SJSA1 (cell line): ENCODE measurements around the gene GTF2A2. TPM values are rescaled to one million over a fixed set of nuclear protein-coding genes. Genes with fewer than 3 reads are reported as not detected.
A peak's percentile ranks its signal among the peaks of the same experiment; 100 is the strongest.
"Not testable (repeated sequence)": the region's sequence is repeated elsewhere in the genome, so short reads cannot be mapped to it uniquely, and the experiment has no call there.

Experiments used
- DNase-seq, 2 experiments: peaks; one replicate each; pipeline ENCODE4 v3.0.0-alpha.2; 2015 to 2020; ENCODE audit warnings: low spot score in 2 of 2, low read depth in 1 of 2
- H3K27ac ChIP-seq: fragments of 250-450 bp; sonication (Bioruptor Pico); 2 replicates; pipeline ENCODE4 v1.5.1; 2020; ENCODE audit warnings: mild to moderate bottlenecking, moderate library complexity
- H3K27me3 ChIP-seq: fragments of 250-450 bp; sonication (Bioruptor Pico); replicated peaks from 2 replicates; pipeline ENCODE4 v1.5.1; 2020; ENCODE audit warnings: mild to moderate bottlenecking, moderate library complexity
- H3K36me3 ChIP-seq: fragments of 250-450 bp; sonication (Bioruptor Pico); 2 replicates; pipeline ENCODE4 v1.5.1; 2020; ENCODE audit warnings: mild to moderate bottlenecking
- H3K4me1 ChIP-seq: fragments of 250-450 bp; sonication (Bioruptor Pico); replicated peaks from 2 replicates; pipeline ENCODE4 v1.6.1; 2021; ENCODE audit warnings: mild to moderate bottlenecking
- H3K4me3 ChIP-seq: fragments of 250-450 bp; sonication (Bioruptor Pico); 2 replicates; pipeline ENCODE4 v1.5.1; 2020; ENCODE audit warnings: mild to moderate bottlenecking
- H3K9me3 ChIP-seq: fragments of 250-450 bp; sonication (Bioruptor Pico); replicated peaks from 2 replicates; pipeline ENCODE4 v1.5.1; 2020; ENCODE audit warnings: mild to moderate bottlenecking
- total RNA-seq: library from RNA; depleted of rRNA; stranded (reverse); fragments of >200 nt; shearing (Covaris generic); gene quantifications from 2 replicates; pipeline ENCODE4 v1.2.3, GENCODE V29; 2014

The GTF2A2 gene
- total RNA-seq, 1 experiment from 2014 or later, result 111 TPM

DNA sequence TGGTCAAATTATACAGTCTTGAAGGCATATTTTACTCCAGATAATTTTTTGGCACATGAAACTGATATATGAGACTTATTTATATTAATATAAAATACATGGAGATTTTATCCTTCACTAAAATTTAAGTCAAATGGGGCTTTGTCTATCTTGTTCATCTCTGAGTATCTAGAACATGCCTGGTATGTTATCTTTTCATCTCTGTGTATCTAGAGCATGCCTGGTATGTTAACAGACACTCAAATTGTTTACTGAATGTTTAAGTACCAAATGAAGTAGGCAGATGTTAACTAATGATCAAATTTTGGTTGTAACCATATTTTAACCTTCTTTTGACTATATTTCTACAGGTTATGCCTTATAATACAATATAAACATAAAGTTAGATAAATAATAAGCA lies 7.7 kb downstream of the GTF2A2 start:
- no peak for DNase-seq
- H3K36me3 ChIP-seq, result peaks cover 94% of the 10 kb centered on the region
- H3K9me3 ChIP-seq, result no peaks in the 10 kb centered on the region
- peaks cover 6% of the 10 kb centered on the region for H3K4me1 ChIP-seq
- no peak overlapping the region for H3K27ac ChIP-seq
- H3K27me3 ChIP-seq, result no peaks in the 10 kb centered on the region
- no peak overlapping the region for H3K4me3 ChIP-seq

DNA sequence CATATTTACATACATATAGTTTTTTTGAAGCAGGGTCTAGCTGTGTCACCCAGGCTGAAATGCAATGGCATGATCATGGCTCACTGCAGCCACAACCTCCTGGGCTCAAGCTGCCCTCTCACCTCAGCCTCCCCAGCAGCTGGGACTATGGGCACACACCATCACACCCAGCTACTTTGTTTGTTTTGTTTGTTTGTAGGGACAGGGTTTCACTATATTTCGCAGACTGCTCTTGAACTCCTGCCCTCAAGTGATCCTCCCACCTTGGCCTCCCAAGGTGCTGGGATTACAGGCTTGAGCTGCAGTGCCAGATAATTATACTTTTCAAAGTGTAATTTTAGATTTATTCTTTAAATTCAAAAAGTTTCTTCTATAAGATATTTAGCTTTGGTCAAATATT lies 10.2 kb downstream of the GTF2A2 start:
- no peak for DNase-seq
- Histone ChIP-seq H3K4me1 (peaks cover 6% of the 10 kb centered on the region), H3K4me3 (no peak overlapping the region), H3K36me3 (peaks cover 86% of the 10 kb centered on the region), H3K9me3 (no peaks in the 10 kb centered on the region), H3K27ac (no peak overlapping the region), H3K27me3 (no peaks in the 10 kb centered on the region)

DNA sequence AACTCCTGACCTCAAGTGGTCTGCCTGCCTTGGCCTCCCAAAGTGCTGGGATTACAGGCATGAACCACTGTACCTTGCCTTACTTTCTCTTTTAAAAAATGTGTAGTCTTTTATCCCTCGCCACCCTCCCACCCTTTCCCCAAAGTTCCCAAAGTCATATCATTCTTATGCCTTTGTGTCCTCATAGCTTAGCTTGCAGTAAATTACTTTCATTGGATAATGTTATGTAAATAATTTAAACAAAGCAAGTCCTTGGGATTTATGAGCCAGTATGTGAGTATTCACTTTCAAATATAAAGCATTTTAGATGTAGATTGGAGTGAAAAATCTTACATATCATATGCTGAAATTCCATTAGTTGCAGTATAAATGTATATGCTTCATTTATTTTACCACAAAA lies 11.0 kb downstream of the GTF2A2 start:
- Histone ChIP-seq H3K4me1 (peaks cover 6% of the 10 kb centered on the region), H3K27ac (no peak overlapping the region), H3K4me3 (no peak overlapping the region), H3K9me3 (no peaks in the 10 kb centered on the region), H3K36me3 (peaks cover 84% of the 10 kb centered on the region), H3K27me3 (no peaks in the 10 kb centered on the region)
- no peak for DNase-seq

DNA sequence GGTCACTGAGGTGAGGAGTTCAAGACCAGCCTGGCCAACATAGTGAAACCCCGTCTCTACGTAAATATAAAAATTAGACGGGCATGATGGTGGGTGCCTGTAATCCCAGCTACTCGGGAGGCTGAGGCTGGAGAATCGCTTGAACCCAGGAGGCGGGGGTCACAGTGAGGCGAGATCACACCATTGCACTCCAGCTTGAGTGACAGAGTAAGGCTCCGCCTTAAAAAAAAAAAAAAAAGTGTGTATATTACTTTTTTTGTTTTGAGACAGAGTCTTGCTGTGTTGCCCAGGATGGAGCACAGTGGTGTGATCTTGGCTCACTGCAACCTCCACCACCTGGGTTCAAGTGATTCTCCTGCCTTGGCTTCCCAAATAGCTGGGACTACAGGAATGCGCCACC lies 11.5 kb downstream of the GTF2A2 start:
- DNase-seq, H3K27me3 ChIP-seq, H3K27ac ChIP-seq, H3K4me3 ChIP-seq, H3K9me3 ChIP-seq, H3K4me1 ChIP-seq: not testable (repeated sequence)
- H3K36me3 ChIP-seq, result peaks cover 81% of the 10 kb centered on the region

DNA sequence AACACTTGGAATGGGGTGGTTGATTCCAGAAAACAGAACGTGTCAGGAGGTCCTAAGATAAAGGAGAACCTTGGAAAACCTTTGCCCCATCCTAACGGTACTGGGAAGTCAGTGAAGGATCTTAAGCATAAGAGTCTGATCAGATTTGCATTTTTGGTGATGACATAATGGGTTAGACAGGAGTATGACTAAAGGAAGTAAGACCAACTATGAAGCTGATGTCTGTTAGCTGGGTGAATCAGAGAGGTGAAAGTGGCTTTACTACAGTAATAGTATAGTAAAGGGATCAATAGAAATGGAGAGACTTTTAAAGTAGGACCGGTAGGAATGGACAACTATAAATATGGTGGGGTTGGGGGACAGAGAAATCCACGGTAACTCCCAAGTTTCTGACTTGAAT lies 12.6 kb downstream of the GTF2A2 start:
- H3K4me3 ChIP-seq, result no peak overlapping the region
- peaks cover 79% of the 10 kb centered on the region for H3K36me3 ChIP-seq
- DNase-seq, result no peak
- no peak overlapping the region for H3K27ac ChIP-seq
- no peaks in the 10 kb centered on the region for H3K27me3 ChIP-seq
- H3K4me1 ChIP-seq, result peaks cover 1% of the 10 kb centered on the region
- no peaks in the 10 kb centered on the region for H3K9me3 ChIP-seq

DNA sequence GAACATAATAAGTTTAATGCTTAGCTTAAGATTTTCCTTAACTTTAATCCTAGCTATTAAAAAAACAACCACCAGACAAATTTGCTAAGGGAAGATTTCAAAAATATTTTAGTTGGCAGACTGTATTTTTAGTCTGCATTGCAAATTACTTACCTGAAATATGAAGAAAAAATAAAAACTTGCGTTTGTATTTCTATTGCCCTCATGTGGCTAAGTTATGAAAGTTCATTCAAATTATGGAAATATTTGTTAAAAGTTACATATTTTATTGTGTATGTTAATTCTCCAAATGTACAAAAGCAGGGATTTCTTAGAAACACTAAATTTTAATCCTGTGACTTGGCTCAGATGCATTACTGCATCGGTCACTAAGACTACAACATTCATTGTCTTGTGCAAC lies 15.0 kb downstream of the GTF2A2 start:
- Histone ChIP-seq H3K27ac (no peak overlapping the region), H3K36me3 (peaks cover 76% of the 10 kb centered on the region), H3K4me1 (no peaks in the 10 kb centered on the region), H3K9me3 (no peaks in the 10 kb centered on the region), H3K4me3 (no peak overlapping the region), H3K27me3 (no peaks in the 10 kb centered on the region)
- no peak for DNase-seq

DNA sequence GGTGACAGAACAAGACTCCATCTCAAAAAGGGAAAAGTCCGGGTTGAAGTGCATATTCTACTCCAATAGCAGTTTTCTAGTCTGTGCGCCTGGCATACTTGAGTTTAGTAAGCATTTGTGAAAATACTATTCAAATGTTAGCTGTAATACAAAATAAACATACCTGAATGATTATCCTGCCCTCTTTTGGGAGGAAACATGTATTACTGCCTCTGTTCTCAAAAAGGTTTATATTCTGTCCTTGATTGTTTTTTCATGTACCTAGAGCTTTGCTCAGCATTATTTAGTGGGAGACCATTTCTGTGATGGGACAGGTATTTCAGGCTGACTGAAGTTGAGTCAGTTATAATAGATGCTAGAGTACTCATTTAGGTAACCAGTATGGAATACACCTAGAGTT lies 19.8 kb downstream of the GTF2A2 start:
- not testable (repeated sequence) for H3K4me3 ChIP-seq, H3K9me3 ChIP-seq, H3K27ac ChIP-seq, H3K4me1 ChIP-seq, DNase-seq, H3K27me3 ChIP-seq
- peaks cover 42% of the 10 kb centered on the region for H3K36me3 ChIP-seq

DNA sequence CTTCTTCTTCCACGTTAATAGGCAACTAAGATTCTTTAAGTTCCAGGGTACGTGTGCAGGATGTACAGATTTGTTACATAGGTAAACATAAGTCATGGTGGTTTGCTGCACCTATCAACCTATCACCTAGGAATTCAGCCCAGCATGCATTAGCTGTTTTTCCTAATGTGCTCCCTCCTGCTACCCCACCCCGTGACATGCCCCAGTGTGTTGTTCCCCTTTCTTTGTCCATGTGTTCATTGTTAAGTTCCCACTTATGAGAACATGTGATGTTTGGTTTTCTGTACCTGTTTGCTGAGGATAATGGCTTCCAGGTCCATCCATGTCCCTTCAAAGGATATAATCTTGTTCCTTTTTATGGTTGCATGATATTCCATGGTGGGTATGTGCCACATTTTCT lies 21.1 kb downstream of the GTF2A2 start:
- Histone ChIP-seq H3K9me3 (no peaks in the 10 kb centered on the region), H3K4me3 (no peak overlapping the region), H3K4me1 (no peaks in the 10 kb centered on the region), H3K27ac (no peak overlapping the region), H3K36me3 (peaks cover 30% of the 10 kb centered on the region), H3K27me3 (no peaks in the 10 kb centered on the region)
- DNase-seq, result no peak

DNA sequence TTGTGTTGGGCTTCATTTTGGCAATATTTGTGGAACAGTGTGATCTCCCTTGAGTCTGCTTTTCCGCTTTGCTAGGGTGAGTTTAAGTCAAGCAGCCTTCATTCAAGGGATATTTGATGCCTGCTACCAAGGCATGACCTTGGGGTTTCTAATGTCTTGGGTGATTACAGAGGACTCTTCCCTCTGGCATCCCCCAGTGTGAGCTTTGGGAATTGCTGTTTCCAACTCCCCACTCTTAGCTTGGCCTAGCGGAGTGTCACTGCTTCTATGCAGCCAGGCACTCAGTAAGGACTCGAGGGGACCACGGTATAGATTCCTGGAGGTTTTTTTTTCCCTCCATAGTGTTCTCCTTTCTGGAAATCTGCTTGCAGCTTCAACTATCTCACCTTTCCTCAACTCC lies 24.6 kb downstream of the GTF2A2 start:
- H3K4me3 ChIP-seq, result no peak overlapping the region
- no peaks in the 10 kb centered on the region for H3K4me1 ChIP-seq

DNA sequence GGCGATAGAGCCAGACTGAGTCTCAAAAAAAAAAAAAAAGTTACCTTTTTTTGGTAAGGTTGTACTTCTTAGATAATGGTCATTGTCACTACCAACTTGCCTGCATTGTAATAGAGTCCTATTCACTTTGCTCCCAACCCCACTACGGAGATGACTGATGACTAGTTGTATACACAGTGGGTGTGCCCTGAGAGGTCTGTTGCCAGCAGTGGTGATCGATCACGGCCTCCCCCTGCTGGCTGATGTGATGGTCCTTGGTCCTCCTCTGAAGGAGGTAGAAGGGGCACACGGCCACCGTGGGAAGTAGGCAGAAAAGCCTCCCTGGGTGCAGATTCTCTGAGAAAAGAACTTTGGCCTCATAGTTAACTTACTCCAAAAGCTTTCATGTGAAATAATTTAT lies 35.0 kb downstream of the GTF2A2 start:
- DNase-seq, result peak; percentile 37 to 65
- Histone ChIP-seq H3K36me3 (no peaks in the 10 kb centered on the region), H3K27me3 (no peaks in the 10 kb centered on the region; the same call in 1 of the 2 replicates)

More for the DNA sequence above, 24.6 kb downstream of the GTF2A2 start:
- H3K27ac ChIP-seq, result no peak overlapping the region
- no peaks in the 10 kb centered on the region for H3K27me3 ChIP-seq
- H3K9me3 ChIP-seq, result no peaks in the 10 kb centered on the region
- no peak for DNase-seq
- peaks cover 7% of the 10 kb centered on the region for H3K36me3 ChIP-seq

DNA sequence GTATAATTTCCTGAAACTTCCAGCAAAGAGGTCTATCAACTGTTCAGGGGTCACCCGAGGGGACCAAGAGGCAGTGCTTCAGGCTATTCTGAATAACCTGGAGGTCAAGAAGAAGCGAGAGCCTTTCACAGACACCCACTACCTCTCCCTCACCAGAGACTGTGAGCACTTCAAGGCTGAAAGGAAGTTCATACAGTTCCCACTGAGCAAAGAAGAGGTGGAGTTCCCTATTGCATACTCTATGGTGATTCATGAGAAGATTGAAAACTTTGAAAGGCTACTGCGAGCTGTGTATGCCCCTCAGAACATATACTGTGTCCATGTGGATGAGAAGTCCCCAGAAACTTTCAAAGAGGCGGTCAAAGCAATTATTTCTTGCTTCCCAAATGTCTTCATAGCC lies 38.9 kb downstream of the GTF2A2 start:
- DNase-seq, result no peak
- H3K4me1 ChIP-seq, result no peaks in the 10 kb centered on the region
- no peak overlapping the region for H3K4me3 ChIP-seq
- H3K9me3 ChIP-seq, result no peaks in the 10 kb centered on the region
- no peaks in the 10 kb centered on the region for H3K36me3 ChIP-seq
- no peak overlapping the region for H3K27ac ChIP-seq
- peaks cover 6% of the 10 kb centered on the region; the same call in 1 of the 2 replicates for H3K27me3 ChIP-seq

More for the DNA sequence above, 35.0 kb downstream of the GTF2A2 start:
- no peaks in the 10 kb centered on the region for H3K4me1 ChIP-seq
- no peak overlapping the region for H3K4me3 ChIP-seq
- no peak overlapping the region for H3K27ac ChIP-seq
- no peaks in the 10 kb centered on the region for H3K9me3 ChIP-seq

DNA sequence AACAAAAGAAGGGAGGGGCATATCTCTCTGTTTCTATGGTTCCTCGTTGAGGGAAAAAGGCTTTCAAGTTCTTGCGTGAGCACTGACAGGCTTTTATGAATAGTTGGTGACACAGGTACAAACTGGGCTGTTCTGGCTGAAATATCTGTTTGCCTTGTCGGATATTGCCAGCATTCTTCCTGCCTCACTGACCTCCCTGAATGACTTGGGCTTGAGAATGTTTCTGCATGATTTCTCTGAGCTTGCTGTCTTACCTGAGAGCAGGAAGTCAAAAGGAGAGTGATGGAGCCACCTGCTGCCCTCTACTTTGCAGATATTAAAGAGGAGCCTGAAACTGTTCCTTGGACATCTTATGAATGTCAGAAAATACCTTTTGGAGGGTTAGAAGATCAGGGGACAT lies 40.9 kb downstream of the GTF2A2 start:
- no peak overlapping the region for H3K4me3 ChIP-seq
- no peak for DNase-seq
- no peaks in the 10 kb centered on the region for H3K4me1 ChIP-seq
- H3K36me3 ChIP-seq, result no peaks in the 10 kb centered on the region
- peaks cover 6% of the 10 kb centered on the region; the same call in 1 of the 2 replicates for H3K27me3 ChIP-seq
- no peaks in the 10 kb centered on the region for H3K9me3 ChIP-seq
- no peak overlapping the region for H3K27ac ChIP-seq

DNA sequence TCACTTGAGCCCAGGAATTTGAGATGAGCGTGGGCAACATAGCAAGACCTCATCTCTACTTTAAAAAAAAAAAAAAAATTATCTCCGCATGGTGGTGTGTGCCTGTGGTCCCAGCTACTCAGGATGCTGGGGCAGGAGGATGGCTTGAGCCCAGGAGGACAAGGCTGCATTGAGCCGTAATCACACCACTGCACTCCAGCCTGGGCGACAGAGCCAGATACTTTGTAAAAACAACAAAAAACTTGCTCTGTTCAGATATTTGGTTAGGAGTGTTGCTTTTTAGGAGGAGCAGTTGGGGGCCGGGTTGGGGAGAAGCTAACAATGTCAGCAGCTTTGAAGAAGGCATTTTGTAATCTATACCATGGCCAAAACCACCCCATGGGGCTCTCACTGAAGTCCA lies 41.7 kb downstream of the GTF2A2 start:
- DNase-seq, result no peak
- no peaks in the 10 kb centered on the region for H3K4me1 ChIP-seq
- no peaks in the 10 kb centered on the region for H3K36me3 ChIP-seq
- peaks cover 6% of the 10 kb centered on the region; the same call in 1 of the 2 replicates for H3K27me3 ChIP-seq
- H3K4me3 ChIP-seq, result no peak overlapping the region
- no peak overlapping the region for H3K27ac ChIP-seq
- no peaks in the 10 kb centered on the region for H3K9me3 ChIP-seq

DNA sequence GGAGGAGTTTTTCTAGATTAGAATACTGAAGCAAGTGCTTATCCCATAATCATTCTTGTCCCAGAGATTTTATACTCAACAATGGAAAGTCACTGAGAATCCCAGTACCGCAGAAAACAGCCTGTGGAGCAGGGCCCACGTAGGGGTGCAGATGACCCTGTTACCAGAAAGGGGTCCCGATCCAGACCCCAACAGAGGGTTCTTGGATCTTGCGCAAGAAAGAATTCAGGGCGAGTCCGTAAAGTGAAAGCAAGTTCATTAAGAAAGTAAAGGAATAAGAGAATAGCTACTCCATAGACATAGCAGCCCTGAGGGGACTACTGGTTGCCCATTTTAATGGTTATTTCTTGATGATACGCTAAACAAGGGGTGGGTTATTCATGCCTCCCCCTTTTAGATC lies 43.2 kb downstream of the GTF2A2 start:
- DNase-seq, result no peak
- H3K36me3 ChIP-seq, result no peaks in the 10 kb centered on the region
- no peaks in the 10 kb centered on the region for H3K4me1 ChIP-seq
- H3K4me3 ChIP-seq, result no peak overlapping the region
- H3K27me3 ChIP-seq, result peaks cover 6% of the 10 kb centered on the region; the same call in 1 of the 2 replicates
- H3K9me3 ChIP-seq, result no peaks in the 10 kb centered on the region
- no peak overlapping the region for H3K27ac ChIP-seq
